ENCODE measurements around the gene GOLGA8J. TPM values are rescaled to one million over a fixed set of nuclear protein-coding genes. Genes with fewer than 3 reads are reported as not detected.
A peak's percentile ranks its signal among the peaks of the same experiment; 100 is the strongest.
"Not testable (repeated sequence)": the region's sequence is repeated elsewhere in the genome, so short reads cannot be mapped to it uniquely, and the experiment has no call there.

Gene GOLGA8J
- total RNA-seq, 2 donors from 2014 or later: not detected

GRCh38 chr15:30042556-30042955 is 40.2 kb upstream of the GOLGA8J start:
- TF ChIP-seq CTCF (IDR thresholded peaks at IDR 0.05): no peak
- no peaks in the 10 kb centered on the region for H3K27me3 ChIP-seq
- H3K9me3 ChIP-seq: no peaks in the 10 kb centered on the region
- no peak overlapping the region for H3K4me3 ChIP-seq
- H3K36me3 ChIP-seq: no peaks in the 10 kb centered on the region
- H3K27ac ChIP-seq: no peak overlapping the region
- H3K4me1 ChIP-seq: peaks cover 0 to 5% of the 10 kb centered on the region in 2 donors
- no peak for DNase-seq (ENCODE audit: low spot score)

- H3K4me3 ChIP-seq: no peak overlapping the region
- DNase-seq (ENCODE audit: low spot score): no peak
- TF ChIP-seq CTCF (IDR thresholded peaks at IDR 0.05): peak; percentile 10 to 62
- no peaks in the 10 kb centered on the region for H3K27me3 ChIP-seq
- H3K4me1 ChIP-seq: peaks cover 0 to 5% of the 10 kb centered on the region in 2 donors
- no peak overlapping the region for H3K27ac ChIP-seq
- H3K36me3 ChIP-seq: no peaks in the 10 kb centered on the region
- H3K9me3 ChIP-seq: no peaks in the 10 kb centered on the region
These were observed 39.5 kb upstream of the GOLGA8J start for GRCh38 chr15:30043211-30043655.

- H3K4me1 ChIP-seq: no peaks in the 10 kb centered on the region
- TF ChIP-seq CTCF (IDR thresholded peaks at IDR 0.05): no peak
- no peaks in the 10 kb centered on the region for H3K36me3 ChIP-seq
- DNase-seq (ENCODE audit: low spot score): no peak
- H3K4me3 ChIP-seq: no peak overlapping the region
- H3K27ac ChIP-seq: no peak overlapping the region
- H3K27me3 ChIP-seq: no peaks in the 10 kb centered on the region
- no peaks in the 10 kb centered on the region for H3K9me3 ChIP-seq
These were observed 38.4 kb upstream of the GOLGA8J start for GRCh38 chr15:30044377-30044776.

GRCh38 chr15:30044826-30045225 is 37.9 kb upstream of the GOLGA8J start:
- not testable (repeated sequence) for H3K36me3 ChIP-seq; H3K27me3 ChIP-seq; H3K9me3 ChIP-seq; H3K4me3 ChIP-seq; H3K4me1 ChIP-seq; H3K27ac ChIP-seq; DNase-seq (ENCODE audit: low spot score)

GRCh38 chr15:30045248-30046041 is 37.3 kb upstream of the GOLGA8J start:
- not testable (repeated sequence) for H3K27ac ChIP-seq

GRCh38 chr15:30046430-30046829 is 36.3 kb upstream of the GOLGA8J start:
- H3K9me3 ChIP-seq: no peaks in the 10 kb centered on the region
- no peak for DNase-seq (ENCODE audit: low spot score)
- H3K27ac ChIP-seq: no peak overlapping the region
- H3K27me3 ChIP-seq: no peaks in the 10 kb centered on the region
- no peaks in the 10 kb centered on the region for H3K36me3 ChIP-seq
- TF ChIP-seq CTCF (IDR thresholded peaks at IDR 0.05): no peak
- H3K4me1 ChIP-seq: no peaks in the 10 kb centered on the region
- no peak overlapping the region for H3K4me3 ChIP-seq

More at GRCh38 chr15:30045248-30046041, 37.3 kb upstream of the GOLGA8J start:
- DNase-seq (ENCODE audit: low spot score); H3K4me3 ChIP-seq; H3K36me3 ChIP-seq; H3K9me3 ChIP-seq; H3K4me1 ChIP-seq; H3K27me3 ChIP-seq: not testable (repeated sequence)

- no peak overlapping the region for H3K4me3 ChIP-seq
- no peaks in the 10 kb centered on the region for H3K36me3 ChIP-seq
- H3K27ac ChIP-seq: no peak overlapping the region
- H3K9me3 ChIP-seq: no peaks in the 10 kb centered on the region
- no peaks in the 10 kb centered on the region for H3K4me1 ChIP-seq
- TF ChIP-seq CTCF (IDR thresholded peaks at IDR 0.05): no peak
- H3K27me3 ChIP-seq: no peaks in the 10 kb centered on the region
- no peak for DNase-seq (ENCODE audit: low spot score)
These were observed 27.2 kb upstream of the GOLGA8J start for GRCh38 chr15:30055604-30056003.
